SU-DHL-6 (cell line): ENCODE measurements around the gene MYO1D.

Experiments used
- H2AFZ ChIP-seq: fragments of 200-600 bp; sonication (generic); 2 replicates; pipeline ENCODE4 v1.6.1; 2014; ENCODE audit warnings: low read depth, mild to moderate bottlenecking, moderate library complexity, mixed read lengths, antibody characterized with exemption, low read length; ENCODE audit not compliant: severe bottlenecking
- H3F3A ChIP-seq: fragments of 200-600 bp; shearing (Covaris generic); 2 replicates; pipeline ENCODE4 v1.6.0; 2016; ENCODE audit warnings: antibody characterized with exemption, mild to moderate bottlenecking; ENCODE audit not compliant: insufficient read depth
- H3K27ac ChIP-seq: fragments of 200-600 bp; sonication (generic); 2 replicates; pipeline ENCODE4 v1.5.1; 2016; ENCODE audit warnings: low read depth, mild to moderate bottlenecking, low read length, moderate library complexity, mixed read lengths
- H3K27me3 ChIP-seq: fragments of 200-600 bp; sonication (generic), shearing (Covaris generic); 2 replicates; pipeline ENCODE4 v1.6.0; 2014; ENCODE audit warnings: mild to moderate bottlenecking, low read length
- H3K36me3 ChIP-seq: fragments of 200-600 bp; sonication (generic); 2 replicates; pipeline ENCODE4 v1.6.1; 2014; ENCODE audit warnings: mild to moderate bottlenecking, low read length, mixed read lengths
- H3K4me2 ChIP-seq: fragments of 300-600, 200-600 bp; shearing (Covaris generic), sonication (generic); 2 replicates; pipeline ENCODE4 v1.6.0; 2014; ENCODE audit warnings: low read length, low read depth, mild to moderate bottlenecking; ENCODE audit not compliant: poor library complexity, severe bottlenecking
- H3K4me3 ChIP-seq: fragments of 200-600 bp; sonication (generic); 2 replicates; pipeline ENCODE4 v1.5.1; 2014; ENCODE audit warnings: antibody characterized with exemption, low read length, mild to moderate bottlenecking, mixed read lengths; ENCODE audit not compliant: insufficient read depth, poor library complexity, severe bottlenecking
- H3K79me2 ChIP-seq: fragments of 200-600 bp; sonication (generic); 2 replicates; pipeline ENCODE4 v1.6.1; 2014; ENCODE audit warnings: mild to moderate bottlenecking, low read length, moderate library complexity; ENCODE audit not compliant: insufficient read depth
- H3K9ac ChIP-seq: fragments of 200-600 bp; sonication (generic); 2 replicates; pipeline ENCODE4 v1.7.0; 2014; ENCODE audit warnings: mild to moderate bottlenecking, low read length
- H3K9me2 ChIP-seq: fragments of 200-600 bp; sonication (generic); replicated peaks from 2 replicates; pipeline ENCODE4 v1.6.1; 2014; ENCODE audit warnings: low read length; ENCODE audit not compliant: insufficient read depth
- H3K9me3 ChIP-seq: fragments of 200-600 bp; sonication (generic); 2 replicates; pipeline ENCODE4 v1.6.1; 2014; ENCODE audit warnings: low read length, mixed read lengths; ENCODE audit not compliant: insufficient read depth
- H4K20me1 ChIP-seq: fragments of 200-600 bp; sonication (generic); 2 replicates; pipeline ENCODE4 v1.6.1; 2014; ENCODE audit warnings: low read depth, mild to moderate bottlenecking, antibody characterized with exemption, low read length, moderate library complexity, mixed read lengths
- EZH2phosphoT487 ChIP-seq: fragments of 200-600 bp; sonication (generic), shearing (Covaris generic); conservative IDR thresholded peaks from 2 replicates; pipeline ENCODE4 v1.6.1; 2018; ENCODE audit warnings: mild to moderate bottlenecking, antibody characterized with exemption, low read length, moderate library complexity, mixed read lengths
- TF ChIP-seq, protein P1 (sequence below): fragments of 200-600 bp; sonication (generic); IDR thresholded peaks from one replicate; pipeline ENCODE4 v1.5.1; 2017; ENCODE audit warnings: antibody characterized with exemption, mild to moderate bottlenecking, low read length, moderate library complexity; ENCODE audit not compliant: insufficient read depth, poor library complexity, severe bottlenecking

The MYO1D gene

DNA sequence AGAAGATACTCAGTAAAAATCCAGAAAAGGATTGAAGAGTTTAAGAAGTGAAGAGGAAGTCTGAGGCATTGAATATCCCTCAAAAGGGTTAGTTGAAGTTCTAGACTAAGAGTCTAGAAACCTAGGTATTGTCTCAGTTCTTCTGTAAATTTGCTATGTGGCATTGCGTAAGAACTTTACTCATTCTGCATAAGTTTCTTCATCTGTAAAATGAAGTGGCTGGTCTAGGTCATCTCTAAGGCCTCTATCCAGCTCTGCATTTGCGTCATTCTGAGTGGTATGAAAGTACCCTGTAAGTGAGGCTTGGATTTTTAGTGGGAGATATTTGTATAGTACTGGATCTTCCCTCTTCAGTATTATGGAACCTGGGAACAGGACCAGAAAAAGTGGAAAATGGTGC is 130.2 kb downstream of the MYO1D start:
- no peaks in the 10 kb centered on the region for H3F3A ChIP-seq
- H3K9me2 ChIP-seq = no peaks in the 10 kb centered on the region
- H3K27ac ChIP-seq = no peak overlapping the region
- no peak for TF ChIP-seq EZH2phosphoT487
- TF ChIP-seq, protein P1, sequence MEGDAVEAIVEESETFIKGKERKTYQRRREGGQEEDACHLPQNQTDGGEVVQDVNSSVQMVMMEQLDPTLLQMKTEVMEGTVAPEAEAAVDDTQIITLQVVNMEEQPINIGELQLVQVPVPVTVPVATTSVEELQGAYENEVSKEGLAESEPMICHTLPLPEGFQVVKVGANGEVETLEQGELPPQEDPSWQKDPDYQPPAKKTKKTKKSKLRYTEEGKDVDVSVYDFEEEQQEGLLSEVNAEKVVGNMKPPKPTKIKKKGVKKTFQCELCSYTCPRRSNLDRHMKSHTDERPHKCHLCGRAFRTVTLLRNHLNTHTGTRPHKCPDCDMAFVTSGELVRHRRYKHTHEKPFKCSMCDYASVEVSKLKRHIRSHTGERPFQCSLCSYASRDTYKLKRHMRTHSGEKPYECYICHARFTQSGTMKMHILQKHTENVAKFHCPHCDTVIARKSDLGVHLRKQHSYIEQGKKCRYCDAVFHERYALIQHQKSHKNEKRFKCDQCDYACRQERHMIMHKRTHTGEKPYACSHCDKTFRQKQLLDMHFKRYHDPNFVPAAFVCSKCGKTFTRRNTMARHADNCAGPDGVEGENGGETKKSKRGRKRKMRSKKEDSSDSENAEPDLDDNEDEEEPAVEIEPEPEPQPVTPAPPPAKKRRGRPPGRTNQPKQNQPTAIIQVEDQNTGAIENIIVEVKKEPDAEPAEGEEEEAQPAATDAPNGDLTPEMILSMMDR = no peak
- no peak overlapping the region for H3K4me3 ChIP-seq
- H4K20me1 ChIP-seq = no peaks in the 10 kb centered on the region
- H2AFZ ChIP-seq = no peak overlapping the region
- no peaks in the 10 kb centered on the region for H3K36me3 ChIP-seq
- no peaks in the 10 kb centered on the region for H3K9me3 ChIP-seq
- no peak overlapping the region for H3K4me2 ChIP-seq
- no peak overlapping the region for H3K9ac ChIP-seq
- no peaks in the 10 kb centered on the region for H3K27me3 ChIP-seq
- H3K79me2 ChIP-seq = no peaks in the 10 kb centered on the region

DNA sequence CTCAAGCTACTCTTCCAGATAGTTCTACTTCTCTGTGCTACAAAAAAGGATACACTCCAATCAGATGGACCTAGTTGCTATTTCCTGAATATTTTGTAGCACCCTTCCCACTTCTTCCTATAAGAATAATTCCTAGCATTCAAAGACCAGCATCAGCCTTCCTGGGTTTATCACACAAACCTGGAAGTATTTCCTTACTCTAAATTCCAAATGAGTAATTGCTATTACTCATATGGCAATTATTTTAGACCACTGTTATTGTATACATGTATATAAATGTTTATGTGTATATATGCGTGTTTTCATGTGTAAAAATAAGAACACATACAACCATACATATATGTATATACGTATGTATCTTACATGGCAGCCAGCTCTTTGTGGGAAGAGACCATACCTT is 130.6 kb downstream of the MYO1D start:
- H3K79me2 ChIP-seq = no peaks in the 10 kb centered on the region
- TF ChIP-seq EZH2phosphoT487 = no peak
- TF ChIP-seq, protein P1 = no peak
- no peak overlapping the region for H3K9ac ChIP-seq
- H3K27ac ChIP-seq = no peak overlapping the region
- H3K27me3 ChIP-seq = no peaks in the 10 kb centered on the region
- H3K9me2 ChIP-seq = no peaks in the 10 kb centered on the region
- no peak overlapping the region for H2AFZ ChIP-seq
- no peak overlapping the region for H3K4me2 ChIP-seq
- no peaks in the 10 kb centered on the region for H3F3A ChIP-seq
- H3K9me3 ChIP-seq = no peaks in the 10 kb centered on the region
- no peak overlapping the region for H3K4me3 ChIP-seq
- H3K36me3 ChIP-seq = no peaks in the 10 kb centered on the region
- H4K20me1 ChIP-seq = no peaks in the 10 kb centered on the region

DNA sequence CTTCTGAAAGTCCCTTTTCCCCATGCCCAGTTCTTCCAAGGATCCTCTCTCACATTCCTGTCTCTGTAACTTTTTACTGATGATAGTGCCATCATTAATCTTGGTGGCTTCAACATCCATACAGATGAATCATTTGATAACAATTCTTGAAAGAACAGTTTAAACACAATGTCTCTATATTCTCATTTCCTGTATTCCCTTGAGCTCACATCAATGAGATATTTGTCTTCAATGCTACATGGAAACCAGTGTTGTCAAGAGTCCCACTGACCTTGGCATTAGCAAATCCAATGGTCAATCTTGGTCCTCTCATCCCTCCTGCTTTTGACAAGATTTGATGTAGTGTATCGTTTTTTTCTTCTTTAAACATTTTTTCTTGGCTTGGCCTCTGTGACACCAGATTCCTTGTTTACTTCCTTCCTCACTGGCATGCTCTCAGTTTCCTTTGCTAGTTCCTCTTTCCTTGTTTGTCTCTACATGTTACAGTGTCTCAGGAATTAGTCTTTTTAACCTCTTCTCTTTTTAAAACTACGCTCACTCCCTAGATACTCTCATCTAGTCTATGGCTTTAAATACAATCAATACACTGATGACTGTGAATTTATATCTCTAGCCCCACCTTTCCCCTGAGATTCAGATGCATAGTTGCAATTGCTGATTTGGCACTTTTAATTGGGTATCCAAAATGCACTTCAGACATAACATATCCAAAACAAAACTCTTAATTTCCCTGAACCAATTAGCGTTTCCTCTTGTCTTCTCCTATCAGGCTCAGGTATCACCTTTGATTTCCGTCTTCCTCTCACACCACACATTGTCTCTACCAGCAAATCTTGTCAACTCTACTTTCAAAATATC is 134.0 kb downstream of the MYO1D start:
- no peaks in the 10 kb centered on the region for H4K20me1 ChIP-seq

More for the DNA sequence above, 134.0 kb downstream of the MYO1D start:
- Histone ChIP-seq H3K27me3 (no peaks in the 10 kb centered on the region), H3K4me2 (no peak overlapping the region), H3K27ac (no peak overlapping the region), H3K9me2 (no peaks in the 10 kb centered on the region), H3K79me2 (no peaks in the 10 kb centered on the region), H3K4me3 (no peak overlapping the region), H3F3A (no peaks in the 10 kb centered on the region), H3K9ac (no peak overlapping the region), H2AFZ (no peak overlapping the region), H3K36me3 (no peaks in the 10 kb centered on the region), H3K9me3 (no peaks in the 10 kb centered on the region)
- no peak for TF ChIP-seq EZH2phosphoT487
- TF ChIP-seq, protein P1 = no peak
